GM18526 (cell line): ENCODE data around the gene DNMT3L.

ENCODE experiments used
- POLR2A ChIP-seq: IDR thresholded peaks from 3 replicates; pipeline ENCODE4 v1.6.1; 2011; ENCODE audit not compliant: insufficient read length; ENCODE audit errors: extremely low read depth

Gene DNMT3L

GRCh38 chr21:44288251-44289110 lies 26.8 kb upstream of the DNMT3L start:
- no peak for TF ChIP-seq POLR2A

GRCh38 chr21:44286716-44287632 lies 25.3 kb upstream of the DNMT3L start:
- TF ChIP-seq POLR2A, result no peak

GRCh38 chr21:44286086-44286715 lies 24.5 kb upstream of the DNMT3L start:
- TF ChIP-seq POLR2A, result no peak

GRCh38 chr21:44285138-44285992 lies 23.7 kb upstream of the DNMT3L start, which contains the start of gene AIRE:
Gene AIRE (plus strand): TSS chr21:44285876. CDS start chr21:44286007, 131 bp downstream.
- TF ChIP-seq POLR2A, result no peak

- no peak for TF ChIP-seq POLR2A
Observed at GRCh38 chr21:44283948-44284347, 22.3 kb upstream of the DNMT3L start.

- TF ChIP-seq POLR2A, result no peak
Observed at GRCh38 chr21:44282370-44282769, 20.7 kb upstream of the DNMT3L start.

GRCh38 chr21:44281801-44282200 lies 20.1 kb upstream of the DNMT3L start:
- TF ChIP-seq POLR2A, result no peak

- TF ChIP-seq POLR2A, result no peak
Observed at GRCh38 chr21:44279354-44280260, 17.9 kb upstream of the DNMT3L start.

GRCh38 chr21:44275041-44275440 lies 13.3 kb upstream of the DNMT3L start:
- no peak for TF ChIP-seq POLR2A

GRCh38 chr21:44273046-44273445 lies 11.3 kb upstream of the DNMT3L start:
- no peak for TF ChIP-seq POLR2A

- TF ChIP-seq POLR2A, result no peak
Observed at GRCh38 chr21:44272284-44272858, 10.7 kb upstream of the DNMT3L start.

- no peak for TF ChIP-seq POLR2A
Observed at GRCh38 chr21:44271558-44272283, 10.0 kb upstream of the DNMT3L start.
